GM19099 (cell line): ENCODE results near the gene PTDSS2.

Experiments
- POLR2A ChIP-seq: IDR thresholded peaks from 3 replicates; pipeline ENCODE4 v1.6.1; 2011; ENCODE audit warnings: low read depth; ENCODE audit not compliant: insufficient read length; ENCODE audit errors: extremely low read depth

The PTDSS2 gene

GRCh38 chr11:538431-539051 lies 88.5 kb downstream of the PTDSS2 start:
- no peak for TF ChIP-seq POLR2A

GRCh38 chr11:539971-540481 lies 89.9 kb downstream of the PTDSS2 start:
- TF ChIP-seq POLR2A = no peak
